ENCODE measurements around the gene COMMD4.
"Not testable (repeated sequence)": the region's sequence is repeated elsewhere in the genome, so short reads cannot be mapped to it uniquely, and the experiment has no call there.

The COMMD4 gene

DNA sequence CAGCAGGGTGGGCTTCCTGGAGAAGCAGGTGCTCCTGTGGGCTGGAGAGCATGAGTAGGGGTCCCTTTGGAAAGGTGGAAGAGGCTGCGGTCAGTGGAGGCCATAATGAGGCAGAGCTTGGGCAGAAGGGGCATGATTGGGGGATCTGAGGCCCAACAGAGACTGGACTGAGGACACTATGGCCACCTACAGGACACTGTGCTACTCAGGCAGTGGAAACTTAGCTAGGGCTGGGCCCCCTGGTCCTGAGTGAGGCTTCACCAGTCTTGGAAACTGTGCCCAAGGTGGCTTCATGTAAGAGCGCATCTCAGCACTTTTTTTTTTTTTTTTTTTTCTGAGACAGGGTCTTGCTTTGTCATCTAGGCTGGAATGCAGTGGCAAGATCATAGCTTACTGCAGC is 6.3 kb upstream of the COMMD4 start:
- FAIRE-seq (no peak), DNase-seq (ENCODE audit: low spot score) (no peak)

DNA sequence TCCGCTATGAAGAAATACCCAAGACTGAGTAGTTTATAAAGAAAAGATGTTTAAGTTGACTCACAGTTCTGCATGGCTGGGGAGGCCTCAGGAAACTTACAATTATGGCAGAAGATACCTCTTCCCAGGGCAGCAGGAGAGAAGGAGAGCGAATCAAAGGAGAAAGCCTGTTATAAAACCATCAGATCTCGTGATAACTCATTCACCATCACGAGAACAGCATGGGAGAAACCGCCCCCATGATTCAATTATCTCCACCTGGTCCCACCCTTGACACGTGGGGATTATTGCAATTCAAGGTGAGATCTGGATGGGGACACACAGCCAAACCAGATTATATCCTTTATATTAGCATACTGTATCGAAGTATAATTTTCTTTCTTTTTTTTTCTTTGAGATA is 3.8 kb upstream of the COMMD4 start:
- not testable (repeated sequence) for FAIRE-seq; DNase-seq (ENCODE audit: low spot score)

DNA sequence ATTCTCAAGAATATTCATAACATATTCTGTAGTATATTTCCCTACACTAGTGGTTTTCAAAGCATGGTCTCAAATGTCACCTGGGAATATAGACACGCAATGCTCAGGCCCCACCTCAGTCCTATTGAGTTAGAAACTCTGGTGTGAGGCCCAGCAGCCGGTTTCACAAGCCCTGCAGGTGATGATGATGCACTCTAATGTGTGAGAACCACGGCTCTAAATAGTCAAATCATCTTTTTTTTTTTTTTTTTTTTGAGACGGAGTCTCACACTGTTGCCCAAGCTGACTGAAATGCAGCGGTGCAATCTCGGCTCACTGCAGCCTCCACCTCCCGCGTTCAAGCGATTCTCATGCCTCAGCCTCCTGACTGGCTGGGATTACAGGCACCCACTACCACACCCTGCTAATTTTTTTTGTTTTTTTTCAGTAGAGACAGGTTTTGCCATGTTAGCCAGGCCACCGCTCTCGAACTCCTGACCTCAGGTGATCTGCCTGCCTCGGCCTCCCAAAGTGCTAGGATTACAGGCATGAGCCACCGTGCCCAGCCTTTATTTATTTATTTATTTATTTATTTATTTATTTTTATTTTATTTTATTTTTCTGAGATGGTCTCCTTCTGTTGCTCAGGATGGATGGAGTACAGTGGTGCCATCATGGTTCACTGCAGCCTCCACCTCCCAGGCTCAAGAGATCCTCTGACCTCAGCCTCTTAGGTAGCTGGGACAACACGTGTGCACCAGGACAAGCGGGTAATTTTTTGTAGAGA is 2.0 kb upstream of the COMMD4 start:
- FAIRE-seq; DNase-seq (ENCODE audit: low spot score): not testable (repeated sequence)

DNA sequence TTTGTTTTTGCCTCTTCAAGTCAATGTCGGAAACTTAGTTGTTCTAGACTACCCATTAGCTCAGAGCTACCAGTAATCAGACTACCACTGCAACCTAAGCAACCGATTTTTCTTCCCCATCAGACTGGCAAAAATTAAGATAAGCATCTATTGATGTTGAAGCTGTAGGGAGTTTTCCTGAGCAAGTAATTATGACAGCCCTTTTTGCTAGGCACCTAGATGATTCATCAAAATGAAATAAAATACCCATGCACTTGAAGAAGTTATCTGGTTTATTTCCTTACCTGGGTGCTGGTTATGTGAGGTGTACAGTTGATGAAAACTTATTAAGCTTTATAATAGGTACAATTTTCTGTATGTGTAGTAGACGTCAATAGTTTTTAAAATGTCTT is 554 bp upstream of the COMMD4 start:
- DNase-seq (ENCODE audit: low spot score) (no peak), FAIRE-seq (no peak)

DNA sequence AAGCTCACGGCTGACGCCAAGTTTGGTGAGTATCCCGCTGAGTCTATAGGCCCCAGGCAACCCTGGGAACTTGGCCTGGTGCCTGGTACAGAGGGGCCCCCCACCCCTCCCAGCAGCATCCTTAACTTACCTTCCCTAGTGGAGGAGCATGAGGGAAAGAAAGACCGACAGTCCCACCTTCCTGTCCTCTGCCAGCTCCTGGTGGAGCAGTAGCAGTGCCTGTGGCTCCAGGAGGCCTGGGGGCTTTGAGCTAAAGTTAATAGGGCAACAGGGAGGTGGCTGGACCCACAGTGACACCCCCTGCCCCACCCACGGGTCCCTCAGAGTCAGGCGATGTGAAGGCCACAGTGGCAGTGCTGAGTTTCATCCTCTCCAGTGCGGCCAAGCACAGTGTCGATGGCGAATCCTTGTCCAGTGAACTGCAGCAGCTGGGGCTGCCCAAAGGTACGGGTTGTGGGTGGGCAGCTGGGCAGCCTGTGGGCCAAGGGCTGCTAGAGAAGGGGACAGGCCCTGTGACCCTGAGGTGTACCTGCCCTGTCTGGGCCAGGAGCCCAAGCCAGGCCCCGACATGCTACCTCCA is 2.9 kb downstream of the COMMD4 start:
- DNase-seq (ENCODE audit: low spot score): no peak
- no peak for FAIRE-seq

DNA sequence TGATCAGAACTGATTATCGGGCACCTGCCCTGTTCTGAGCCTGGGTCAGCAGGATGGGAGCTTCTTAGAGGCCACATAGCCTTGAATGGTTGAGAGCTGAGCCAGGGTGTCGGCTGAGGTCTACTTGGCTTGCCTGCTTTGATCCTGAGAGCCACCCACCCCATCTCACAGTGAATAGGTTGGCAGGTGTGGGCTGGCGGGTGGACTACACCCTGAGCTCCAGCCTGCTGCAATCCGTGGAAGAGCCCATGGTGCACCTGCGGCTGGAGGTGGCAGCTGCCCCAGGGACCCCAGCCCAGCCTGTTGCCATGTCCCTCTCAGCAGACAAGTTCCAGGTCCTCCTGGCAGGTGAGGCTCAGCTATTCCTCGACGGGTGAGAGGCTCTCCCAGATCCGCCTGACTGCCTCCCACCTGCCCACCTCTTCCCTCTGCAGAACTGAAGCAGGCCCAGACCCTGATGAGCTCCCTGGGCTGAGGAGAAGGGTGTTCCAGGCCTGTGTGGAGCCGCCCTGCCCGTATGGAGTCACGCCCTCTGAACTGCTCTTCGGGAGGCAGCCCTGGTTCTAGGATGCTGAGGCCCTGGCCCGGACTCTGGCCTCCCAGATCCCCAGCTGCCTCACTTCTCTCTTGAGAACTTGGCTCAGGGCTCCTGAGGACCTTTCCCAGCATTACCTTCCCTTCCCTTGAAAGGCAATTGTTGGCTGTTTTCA is 3.8 kb downstream of the COMMD4 start:
- FAIRE-seq (no peak), DNase-seq (ENCODE audit: low spot score) (no peak)

DNA sequence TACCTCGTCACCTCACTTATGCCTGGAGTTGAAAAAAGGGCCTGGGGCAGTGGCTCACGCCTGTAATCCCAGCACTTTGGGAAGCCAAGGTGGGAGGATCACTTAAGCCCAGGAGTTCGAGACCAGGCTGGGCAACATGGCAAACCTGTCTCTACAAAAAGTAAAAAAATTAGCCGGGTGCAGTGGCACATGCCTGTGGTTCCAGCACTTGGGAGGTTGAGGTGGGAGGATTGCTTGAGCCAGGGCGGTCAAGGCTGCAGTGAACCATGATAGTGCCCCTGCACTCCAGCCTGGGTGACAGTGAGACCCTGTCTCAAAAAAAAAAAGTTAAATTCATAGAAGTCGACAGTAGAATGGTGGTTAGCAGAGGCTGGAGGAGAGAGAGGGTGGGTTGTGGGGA is 6.4 kb downstream of the COMMD4 start:
- no peak for FAIRE-seq

DNA sequence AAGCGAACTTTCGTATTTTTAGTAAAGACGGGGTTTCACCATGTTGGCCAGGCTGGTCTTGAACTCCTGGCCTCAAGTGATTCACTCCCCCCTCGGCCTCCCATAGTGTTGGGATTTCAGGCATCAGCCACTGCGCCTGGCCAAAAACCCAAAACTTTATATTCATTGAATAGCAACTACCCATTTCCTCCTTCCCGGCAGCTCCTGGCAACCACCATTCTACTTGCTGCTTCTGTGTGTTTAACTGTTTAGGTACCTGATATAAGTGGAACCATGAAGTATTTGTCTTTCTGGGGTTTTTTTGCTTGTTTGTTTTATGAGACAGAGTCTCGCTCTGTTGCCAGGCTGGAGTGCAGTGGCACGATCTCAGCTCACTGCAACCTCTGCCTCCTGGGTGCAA is 8.1 kb downstream of the COMMD4 start:
- not testable (repeated sequence) for FAIRE-seq; DNase-seq (ENCODE audit: low spot score)

More for the DNA sequence above, 6.4 kb downstream of the COMMD4 start:
- no peak for DNase-seq (ENCODE audit: low spot score)

DNA sequence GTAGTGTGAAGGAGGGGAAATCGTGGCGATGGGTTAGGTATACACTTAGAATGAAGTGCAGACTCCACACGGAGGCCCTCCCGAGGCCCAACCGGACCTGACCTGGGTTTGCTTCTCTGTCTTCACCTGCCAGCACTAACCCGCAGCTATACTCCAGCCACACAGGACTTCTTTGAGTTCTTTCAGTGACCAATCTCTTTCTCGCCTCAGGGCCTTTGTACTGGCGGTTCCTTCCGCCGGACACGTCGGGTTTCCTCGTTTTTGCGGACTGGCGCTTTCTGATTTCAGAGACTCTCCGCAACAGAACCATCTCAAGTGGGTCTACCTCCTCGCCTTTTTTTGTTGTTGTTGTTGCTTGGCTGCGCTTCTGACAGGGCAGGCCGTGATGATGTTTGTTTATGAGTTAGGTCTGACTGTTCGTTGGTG is 10.9 kb downstream of the COMMD4 start, which contains the start of gene NEIL1:
TSS of gene NEIL1 (plus strand) at position 244 of the 426 bp plus-strand sequence. CDS start 1,867 bp downstream, outside the sequence.
- no peak for FAIRE-seq
- DNase-seq (ENCODE audit: low spot score): no peak

DNA sequence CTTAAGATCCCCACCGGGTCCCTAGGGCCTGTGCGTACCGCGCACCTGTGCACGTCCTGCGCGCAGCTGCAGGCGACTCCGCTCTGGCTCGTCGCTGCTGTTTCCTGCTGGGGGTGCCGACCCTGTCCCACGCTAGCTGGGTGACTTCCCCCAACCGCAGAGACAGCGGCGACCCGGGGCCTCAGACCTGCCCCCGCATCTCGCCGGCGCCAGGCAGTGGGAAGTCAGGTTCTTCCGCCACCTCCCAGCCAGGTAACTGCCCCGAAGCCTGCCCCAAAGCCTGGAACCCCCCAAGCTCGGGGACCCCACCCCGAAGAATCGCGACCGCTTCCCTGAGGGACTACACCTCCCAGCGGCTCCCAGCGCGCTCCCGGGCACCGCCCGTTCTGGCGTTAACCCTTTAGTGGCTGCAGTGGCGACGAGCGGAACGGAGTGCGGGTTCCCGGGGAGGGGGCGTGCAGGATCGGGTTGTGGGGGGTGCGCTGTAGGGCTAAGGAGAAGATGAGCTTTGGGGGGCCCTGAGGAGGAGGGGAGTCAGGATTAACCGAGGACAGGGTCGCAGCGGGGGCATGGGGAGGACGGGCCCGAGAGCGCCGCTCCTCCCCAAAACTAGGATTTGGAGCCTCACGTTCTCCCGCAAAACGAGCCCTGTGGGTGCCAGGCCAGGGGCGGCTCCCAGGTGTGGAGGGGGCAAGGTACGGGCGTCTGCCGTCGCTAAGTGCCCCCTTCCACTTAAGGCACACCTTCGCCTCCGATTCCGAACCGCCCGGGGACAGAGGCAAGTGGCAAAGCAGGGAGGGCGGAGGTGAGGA is 11.6 kb downstream of the COMMD4 start:
- FAIRE-seq: no peak
- no peak for DNase-seq (ENCODE audit: low spot score)

DNA sequence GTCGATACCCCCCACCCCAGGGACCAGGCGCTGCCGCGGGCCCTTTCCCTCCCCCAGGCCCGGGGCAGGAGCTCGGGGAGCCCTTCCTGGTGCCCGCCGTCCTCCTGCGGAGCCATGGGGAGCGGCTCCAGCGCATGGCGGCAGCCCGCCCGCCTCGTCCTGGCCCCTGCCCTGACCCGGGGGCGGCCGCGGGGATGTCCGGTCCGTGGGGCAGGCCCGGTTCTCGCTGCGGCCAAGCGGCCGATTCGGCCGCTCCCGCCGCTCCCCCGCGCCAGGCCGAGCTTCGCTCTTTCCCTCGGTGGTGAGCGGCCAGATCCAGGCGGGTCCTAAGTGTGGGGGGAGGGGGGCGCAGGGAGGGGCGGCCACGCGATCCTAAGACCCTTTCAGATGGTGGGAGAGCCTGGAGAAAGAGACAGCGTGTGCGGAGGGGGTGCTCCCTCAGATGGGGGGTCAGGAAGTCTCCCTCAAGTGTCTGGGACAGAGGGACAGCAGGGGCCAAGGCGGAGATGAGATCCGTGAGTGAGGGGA is 12.2 kb downstream of the COMMD4 start:
- FAIRE-seq (no peak), DNase-seq (ENCODE audit: low spot score) (no peak)

DNA sequence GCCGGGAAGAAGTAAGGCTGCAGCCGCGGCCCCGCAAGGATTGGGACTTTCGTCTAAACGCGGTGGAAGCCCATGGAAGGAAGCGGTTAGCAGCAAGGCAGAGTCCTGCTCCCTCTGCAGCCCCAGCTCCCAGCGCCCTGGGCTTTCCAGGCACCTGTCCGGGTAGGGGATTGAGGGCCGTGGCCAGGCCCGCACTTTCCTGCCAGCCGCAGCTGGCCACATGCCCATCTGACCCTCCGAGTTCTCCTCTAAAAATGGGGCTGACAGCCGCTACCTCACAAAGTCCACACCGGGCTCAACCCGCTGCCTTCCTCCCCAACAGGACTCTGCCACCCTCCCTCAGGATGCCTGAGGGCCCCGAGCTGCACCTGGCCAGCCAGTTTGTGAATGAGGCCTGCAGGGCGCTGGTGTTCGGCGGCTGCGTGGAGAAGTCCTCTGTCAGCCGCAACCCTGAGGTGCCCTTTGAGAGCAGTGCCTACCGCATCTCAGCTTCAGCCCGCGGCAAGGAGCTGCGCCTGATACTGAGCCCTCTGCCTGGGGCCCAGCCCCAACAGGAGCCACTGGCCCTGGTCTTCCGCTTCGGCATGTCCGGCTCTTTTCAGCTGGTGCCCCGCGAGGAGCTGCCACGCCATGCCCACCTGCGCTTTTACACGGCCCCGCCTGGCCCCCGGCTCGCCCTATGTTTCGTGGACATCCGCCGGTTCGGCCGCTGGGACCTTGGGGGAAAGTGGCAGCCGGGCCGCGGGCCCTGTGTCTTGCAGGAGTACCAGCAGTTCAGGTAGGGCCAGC is 12.9 kb downstream of the COMMD4 start:
- DNase-seq (ENCODE audit: low spot score): no peak

DNA sequence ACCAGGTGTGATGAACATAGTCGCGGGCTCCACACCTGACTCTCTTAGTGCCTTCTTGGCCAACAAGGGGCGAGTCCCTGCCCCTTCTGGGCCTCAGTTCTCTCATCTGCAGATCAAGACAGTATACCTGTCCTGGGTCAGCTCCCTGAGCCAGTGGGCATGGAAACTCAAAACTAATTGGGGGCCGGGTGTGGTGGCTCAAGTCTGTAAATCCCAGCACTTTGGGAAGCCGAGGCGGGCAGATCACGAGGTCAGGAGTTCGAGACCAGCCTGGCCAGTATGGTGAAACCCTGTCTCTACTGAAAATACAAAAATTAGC is 13.4 kb downstream of the COMMD4 start:
- not testable (repeated sequence) for FAIRE-seq; DNase-seq (ENCODE audit: low spot score)

More for the DNA sequence above, 12.9 kb downstream of the COMMD4 start:
- no peak for FAIRE-seq

DNA sequence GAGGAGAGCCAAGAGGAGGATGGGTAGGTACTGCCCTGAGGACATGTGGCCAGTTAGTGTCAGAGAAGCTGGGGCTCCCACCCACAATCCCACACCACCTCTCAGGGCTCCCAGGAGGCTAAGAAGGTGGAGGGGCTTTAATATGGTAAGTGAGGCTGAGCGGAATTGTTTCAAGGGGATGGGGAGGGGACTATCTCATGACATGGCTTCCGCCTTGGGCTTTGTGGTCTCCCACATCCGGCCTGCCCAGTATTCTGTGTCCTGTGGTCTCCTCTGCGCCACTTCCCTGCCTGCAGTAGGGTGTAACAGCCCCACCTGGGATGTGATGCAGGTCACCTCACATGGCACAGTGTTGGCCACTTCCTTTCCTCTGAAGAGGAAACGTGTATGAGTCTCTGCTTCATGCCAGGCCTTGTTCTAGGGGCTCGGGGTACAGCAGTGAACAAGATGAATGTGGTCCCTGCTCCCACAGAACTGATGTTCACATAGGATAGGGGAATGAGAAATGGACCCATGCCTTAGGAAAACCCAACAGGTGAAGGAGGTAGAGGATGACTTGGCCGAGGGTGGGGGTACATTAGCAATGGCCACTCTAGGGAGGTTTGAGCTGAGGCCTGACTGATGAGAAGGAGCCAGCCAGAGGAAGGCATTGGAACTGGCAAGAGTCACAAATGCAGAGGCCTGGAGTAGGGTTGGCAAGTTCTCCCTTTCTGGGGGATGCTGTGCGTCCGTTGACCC is 14.2 kb downstream of the COMMD4 start:
- no peak for DNase-seq (ENCODE audit: low spot score)
- FAIRE-seq: no peak

DNA sequence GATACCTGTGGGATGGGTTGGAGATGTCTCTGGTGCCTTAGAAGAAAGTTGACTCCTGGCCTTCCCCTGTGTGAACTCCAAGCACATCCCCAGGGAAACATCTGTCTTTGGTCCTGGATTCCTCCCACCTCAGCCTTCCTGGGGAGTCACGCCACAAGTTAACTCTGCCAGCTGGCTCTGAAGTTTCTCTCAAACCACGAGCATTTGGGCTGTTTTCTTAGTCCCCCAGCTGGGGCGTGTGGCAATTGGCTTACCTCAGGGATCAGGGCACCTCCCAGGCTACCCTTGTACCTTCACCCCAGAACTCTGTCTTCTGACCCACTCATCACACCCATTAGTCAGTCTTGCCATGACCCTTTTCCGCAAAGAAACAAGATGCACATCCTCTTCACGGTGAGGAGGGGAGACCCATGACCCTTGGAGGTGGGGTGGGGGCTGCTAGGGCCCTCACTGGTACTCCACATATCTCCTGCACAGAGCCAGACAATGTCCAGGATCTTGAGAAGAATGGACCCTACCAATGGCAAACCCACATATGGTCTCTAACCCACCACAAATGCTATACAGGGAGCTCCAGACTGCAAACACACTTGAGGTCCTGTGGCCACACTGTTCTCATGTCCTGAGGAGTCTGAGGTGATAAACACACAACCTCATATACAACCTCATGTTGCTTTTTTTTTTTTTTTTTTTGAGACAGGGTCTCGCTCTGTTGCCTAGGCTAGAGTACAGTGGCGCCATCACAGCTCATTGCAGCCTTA is 14.9 kb downstream of the COMMD4 start:
- FAIRE-seq: no peak

DNA sequence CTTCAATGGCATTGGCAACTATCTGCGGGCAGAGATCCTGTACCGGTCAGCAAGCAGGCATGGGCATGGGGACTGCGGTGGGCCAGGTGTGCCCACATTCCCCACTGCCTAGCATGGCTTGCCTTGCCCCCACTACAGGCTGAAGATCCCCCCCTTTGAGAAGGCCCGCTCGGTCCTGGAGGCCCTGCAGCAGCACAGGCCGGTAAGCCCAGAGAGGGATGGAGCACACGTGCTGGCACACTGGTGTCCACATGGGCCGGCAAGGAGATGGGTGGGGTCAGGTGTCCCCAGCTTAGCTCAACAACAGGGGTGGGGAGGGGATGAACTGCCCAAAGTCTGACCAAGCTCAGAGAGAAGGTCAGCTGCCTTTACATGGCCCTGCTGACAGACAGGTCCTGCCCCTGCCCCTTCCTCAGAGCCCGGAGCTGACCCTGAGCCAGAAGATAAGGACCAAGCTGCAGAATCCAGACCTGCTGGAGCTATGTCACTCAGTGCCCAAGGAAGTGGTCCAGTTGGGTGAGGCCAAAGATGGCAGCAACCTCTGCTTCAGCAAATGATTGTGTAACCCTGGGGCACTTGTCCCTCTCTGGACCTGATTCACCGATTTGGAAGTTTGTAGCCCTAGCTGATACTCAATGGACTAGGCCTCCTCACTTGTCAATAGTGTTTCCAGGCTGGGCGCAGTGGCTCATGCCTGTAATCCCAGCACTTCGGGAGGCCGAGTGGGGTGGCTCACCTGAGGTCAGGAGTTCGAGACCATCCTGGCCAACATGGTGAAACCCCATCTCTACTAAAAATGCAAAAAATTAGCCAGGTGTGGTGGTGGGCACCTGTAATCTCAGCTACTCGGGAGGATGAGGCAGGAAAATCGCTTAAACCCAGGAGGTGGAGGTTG is 16.6 kb downstream of the COMMD4 start:
- FAIRE-seq: no peak
- no peak for DNase-seq (ENCODE audit: low spot score)

More for the DNA sequence above, 14.9 kb downstream of the COMMD4 start:
- no peak for DNase-seq (ENCODE audit: low spot score)

DNA sequence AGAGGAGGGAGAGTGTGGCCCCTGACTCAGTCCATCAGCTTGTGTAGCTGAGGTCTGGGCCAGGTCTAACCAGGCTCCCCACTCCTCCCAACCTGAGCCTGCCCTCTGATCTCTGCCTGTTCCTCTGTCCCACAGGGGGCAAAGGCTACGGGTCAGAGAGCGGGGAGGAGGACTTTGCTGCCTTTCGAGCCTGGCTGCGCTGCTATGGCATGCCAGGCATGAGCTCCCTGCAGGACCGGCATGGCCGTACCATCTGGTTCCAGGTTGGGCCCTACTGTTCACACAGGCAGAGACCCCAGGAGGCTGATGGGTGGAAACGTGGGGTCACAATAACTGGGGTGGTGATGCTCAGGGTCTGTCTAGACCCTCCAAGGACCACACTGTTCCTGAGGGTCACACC is 17.7 kb downstream of the COMMD4 start:
- FAIRE-seq (no peak), DNase-seq (ENCODE audit: low spot score) (no peak)

DNA sequence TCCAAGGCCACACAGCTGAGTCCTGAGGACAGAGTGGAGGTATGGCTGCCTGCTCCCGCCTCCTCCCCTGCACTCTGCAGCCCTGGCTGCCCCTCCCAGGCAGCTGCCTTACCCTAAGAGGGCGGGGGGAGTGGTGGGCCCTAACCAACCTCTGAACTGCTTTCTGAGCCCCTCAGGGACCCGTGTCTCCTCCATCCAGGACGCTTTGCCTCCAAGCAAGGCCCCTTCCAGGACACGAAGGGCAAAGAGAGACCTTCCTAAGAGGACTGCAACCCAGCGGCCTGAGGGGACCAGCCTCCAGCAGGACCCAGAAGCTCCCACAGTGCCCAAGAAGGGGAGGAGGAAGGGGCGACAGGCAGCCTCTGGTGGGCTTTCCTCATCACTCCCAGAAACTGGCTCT is 18.6 kb downstream of the COMMD4 start:
- DNase-seq (ENCODE audit: low spot score) (no peak), FAIRE-seq (no peak)

Measured in RCC 7860 (cell line).